Endothelial cell of umbilical vein (primary cell): Measurements from ENCODE around the gene FAAP100. TPM values are rescaled to one million over a fixed set of nuclear protein-coding genes. Genes with fewer than 3 reads are reported as not detected.

Source experiments
- BruUV-seq: library from RNA; stranded (reverse); fragments of 400-500 nt; replicated peaks from 2 replicates; lab custom pipeline; 2021; lab: Mats Ljungman, UMichigan
- CTCF ChIA-PET: fragments of 300-600, 350-600 bp; sonication (Branson Sonifier 250); formaldehyde crosslinking; loops from one replicate; lab custom pipeline; 2021; ENCODE audit warnings: antibody characterized with exemption, inconsistent platforms; lab: Charles Lee
- POLR2A ChIA-PET: fragments of 300-600, 350-600 bp; sonication (Branson Sonifier 250); formaldehyde crosslinking; loops from one replicate; lab custom pipeline; 2021; ENCODE audit warnings: antibody characterized with exemption, inconsistent platforms; lab: Charles Lee
- DNase-seq: peaks from one replicate; pipeline ENCODE4 v3.0.0-alpha.2; 2011; ENCODE audit warnings: low read depth, low spot score
- FAIRE-seq: peaks from 2 replicates; lab custom pipeline; 2011; peaks lifted over from hg19 to GRCh38; lab: Jason Lieb, UNC
- H2AFZ ChIP-seq: 2 replicates; pipeline ENCODE4 v1.6.0; 2012; ENCODE audit warnings: low read depth, low read length, control low read depth, inconsistent platforms
- H3K27ac ChIP-seq: 2 replicates; pipeline ENCODE4 v1.5.1; 2011; ENCODE audit warnings: low read depth, mild to moderate bottlenecking, control low read depth, low read length, moderate library complexity; ENCODE audit not compliant: insufficient read depth
- H3K27me3 ChIP-seq, 2 experiments: 2 replicates each; pipeline versions ENCODE4 v1.6.0 to v1.6.1; 2011; ENCODE audit warnings: low read length in 2 of 2, mixed read lengths in 1 of 2; ENCODE audit not compliant: control insufficient read depth in 2 of 2, insufficient read depth in 2 of 2
- H3K36me3 ChIP-seq, 2 experiments: 2 replicates in 1 of 2; 3 replicates in 1 of 2; pipeline ENCODE4 v1.5.1; 2011; ENCODE audit warnings: low read length in 2 of 2, mild to moderate bottlenecking in 1 of 2, moderate library complexity in 1 of 2; ENCODE audit not compliant: control insufficient read depth in 2 of 2, insufficient read depth in 2 of 2; ENCODE audit errors: extremely low read depth in 1 of 2
- H3K4me1 ChIP-seq: 3 replicates; pipeline ENCODE4 v1.5.1; 2011; ENCODE audit warnings: mild to moderate bottlenecking, low read length; ENCODE audit not compliant: control insufficient read depth, insufficient read depth; ENCODE audit errors: extremely low read depth
- H3K4me2 ChIP-seq: 2 replicates; pipeline ENCODE4 v1.6.1; 2011; ENCODE audit warnings: low read length, control low read depth, mixed read lengths; ENCODE audit not compliant: insufficient read depth
- H3K4me3 ChIP-seq, 3 experiments: fragments of 200-600 bp in 1 of 3; sonication (generic), shearing (Covaris generic) in 1 of 3; replicated peaks in 1 of 3; 2 replicates each; pipeline ENCODE4 v1.5.1; 2011 to 2016; ENCODE audit warnings: control low read depth in 3 of 3, low read length in 3 of 3, mild to moderate bottlenecking in 2 of 3, inconsistent platforms in 1 of 3, low read depth in 1 of 3, moderate library complexity in 1 of 3; ENCODE audit not compliant: insufficient read depth in 1 of 3
- H3K79me2 ChIP-seq: 2 replicates; pipeline ENCODE4 v1.6.0; 2012; ENCODE audit warnings: low read length, inconsistent platforms; ENCODE audit not compliant: control insufficient read depth, insufficient read depth
- H3K9ac ChIP-seq: replicated peaks from 2 replicates; pipeline ENCODE3; 2011; ENCODE audit warnings: low read length, control low read depth; ENCODE audit not compliant: insufficient read depth; ENCODE audit errors: extremely low read depth
- H3K9me1 ChIP-seq: replicated peaks from 3 replicates; pipeline ENCODE4 v1.6.0; 2011; ENCODE audit warnings: mild to moderate bottlenecking, low read length; ENCODE audit not compliant: control insufficient read depth, insufficient read depth; ENCODE audit errors: extremely low read depth
- H3K9me3 ChIP-seq: replicated peaks from 2 replicates; pipeline ENCODE4 v1.5.1; 2012; ENCODE audit warnings: low read length, inconsistent platforms; ENCODE audit not compliant: control insufficient read depth, insufficient read depth
- H4K20me1 ChIP-seq: replicated peaks from 2 replicates; pipeline ENCODE3; 2011; ENCODE audit warnings: mild to moderate bottlenecking, low read length; ENCODE audit not compliant: control insufficient read depth, insufficient read depth; ENCODE audit errors: extremely low read depth
- FOS ChIP-seq: IDR thresholded peaks from 2 replicates; pipeline ENCODE4 v1.6.1; 2011; ENCODE audit warnings: mild to moderate bottlenecking, low read length, moderate library complexity, borderline replicate concordance; ENCODE audit not compliant: insufficient read depth
- JUN ChIP-seq: IDR thresholded peaks from 2 replicates; pipeline ENCODE4 v1.6.1; 2011; ENCODE audit warnings: borderline replicate concordance, low read depth; ENCODE audit not compliant: insufficient read length, insufficient read depth
- MAX ChIP-seq: IDR thresholded peaks from 2 replicates; pipeline ENCODE4 v1.6.1; 2011; ENCODE audit not compliant: insufficient read depth, insufficient read length
- POLR2A ChIP-seq: IDR thresholded peaks from 2 replicates; pipeline ENCODE4 v1.6.1; 2012; ENCODE audit warnings: low read depth, mild to moderate bottlenecking, control low read depth, low read length
- POLR2AphosphoS5 ChIP-seq: IDR thresholded peaks from 2 replicates; pipeline ENCODE4 v1.6.1; 2012; ENCODE audit warnings: low read depth, mild to moderate bottlenecking, control low read depth, low read length, moderate library complexity; ENCODE audit not compliant: insufficient read depth
- dilution Hi-C: fragments of 300-500 bp; cut with MboI; formaldehyde crosslinking; loops from one replicate; pipeline ENCODE4 v1.15.0; 2019; ENCODE audit warnings: low sequenced_read_pairs; ENCODE audit not compliant: extremely low pct_ligation_motif_present
- intact Hi-C: fragments of 100-400 bp; cut with micrococcal nuclease; formaldehyde crosslinking; loops from one replicate; pipeline ENCODE4 v1.10.0; 2022
- polyA plus RNA-seq, 4 experiments: library from polyadenylated mRNA; depleted of rRNA in 3 of 4; stranded (reverse) in 3 of 4; unstranded in 1 of 4; fragments of >200 nt; gene quantifications; 2 replicates each; pipeline versions ENCODE4 v1.2.1 to v1.2.3, GENCODE V29; 2011 to 2012; ENCODE audit warnings: missing spikeins in 1 of 4
- total RNA-seq: library from RNA; stranded (reverse); gene quantifications from 2 replicates; pipeline ENCODE4 v1.2.3, GENCODE V29; 2021
- TF ChIP-seq, protein P1 (sequence below), 2 donors: IDR thresholded peaks; 1 replicate in 1 of 2; 2 replicates in 1 of 2; pipeline ENCODE4 v1.5.1; 2011; ENCODE audit warnings: low read length in 2 of 2, mild to moderate bottlenecking in 2 of 2, moderate library complexity in 2 of 2, control low read depth in 1 of 2, inconsistent platforms in 1 of 2, low read depth in 1 of 2; ENCODE audit not compliant: insufficient read depth in 1 of 2; ENCODE audit errors: extremely low read depth in 1 of 2

The FAAP100 gene
- total and polyA plus RNA-seq, 2 donors (not counting 3 experiments of a cell fraction or from before 2014, with no cell fraction given): 35.4 to 54.3 TPM

DNA sequence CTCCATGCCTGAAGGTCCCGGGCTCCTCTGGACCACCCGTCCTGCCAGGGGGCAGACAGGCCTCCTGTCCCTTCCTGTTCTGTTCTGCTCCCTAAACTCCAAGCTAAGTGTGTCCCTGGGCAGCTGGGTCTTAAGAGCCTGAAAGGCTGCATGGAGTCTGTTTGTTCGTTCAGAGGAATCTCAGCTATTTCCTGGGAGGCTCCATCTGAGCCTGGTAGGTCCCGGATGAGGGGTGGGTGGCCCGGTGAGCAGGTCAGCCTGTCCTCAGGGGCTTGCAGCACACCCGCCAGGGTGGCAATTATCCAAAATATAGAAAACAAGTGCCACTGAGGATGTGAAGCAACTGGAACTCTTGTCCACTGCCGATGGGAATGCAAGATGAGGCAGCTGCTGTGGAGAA, 52.1 kb downstream of the FAAP100 start:
- no peaks in the 10 kb centered on the region for H3K79me2 ChIP-seq
- FAIRE-seq (no peak), DNase-seq (no peak)
- H3K9me3 ChIP-seq: no peaks in the 10 kb centered on the region
- intact Hi-C loops (no loop called here), dilution Hi-C loops (no loop called here)
- no peak overlapping the region for H3K4me3 ChIP-seq
- H3K4me1 ChIP-seq: no peaks in the 10 kb centered on the region
- TF ChIP-seq POLR2AphosphoS5 (no peak), FOS (no peak), MAX (no peak), JUN (no peak), POLR2A (no peak)
- TF ChIP-seq, protein P1, sequence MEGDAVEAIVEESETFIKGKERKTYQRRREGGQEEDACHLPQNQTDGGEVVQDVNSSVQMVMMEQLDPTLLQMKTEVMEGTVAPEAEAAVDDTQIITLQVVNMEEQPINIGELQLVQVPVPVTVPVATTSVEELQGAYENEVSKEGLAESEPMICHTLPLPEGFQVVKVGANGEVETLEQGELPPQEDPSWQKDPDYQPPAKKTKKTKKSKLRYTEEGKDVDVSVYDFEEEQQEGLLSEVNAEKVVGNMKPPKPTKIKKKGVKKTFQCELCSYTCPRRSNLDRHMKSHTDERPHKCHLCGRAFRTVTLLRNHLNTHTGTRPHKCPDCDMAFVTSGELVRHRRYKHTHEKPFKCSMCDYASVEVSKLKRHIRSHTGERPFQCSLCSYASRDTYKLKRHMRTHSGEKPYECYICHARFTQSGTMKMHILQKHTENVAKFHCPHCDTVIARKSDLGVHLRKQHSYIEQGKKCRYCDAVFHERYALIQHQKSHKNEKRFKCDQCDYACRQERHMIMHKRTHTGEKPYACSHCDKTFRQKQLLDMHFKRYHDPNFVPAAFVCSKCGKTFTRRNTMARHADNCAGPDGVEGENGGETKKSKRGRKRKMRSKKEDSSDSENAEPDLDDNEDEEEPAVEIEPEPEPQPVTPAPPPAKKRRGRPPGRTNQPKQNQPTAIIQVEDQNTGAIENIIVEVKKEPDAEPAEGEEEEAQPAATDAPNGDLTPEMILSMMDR (IDR thresholded peaks at IDR 0.05; ENCODE audit: extremely low read depth in 1 of 2, insufficient read depth in 1 of 2, low read depth in 1 of 2, low read length in 2 of 2): no peak
- no TSS peak for BruUV-seq
- ChIA-PET POLR2A (interaction anchor here (0.5 kb wide), 1 partner anchor 238 kb away, joined by 3 read pairs; no protein-coding TSS in a partner anchor), CTCF (interaction anchor here (1.0 to 1.1 kb wide), 3 partner anchors 9 to 19 kb away, joined by 3 read pairs; no protein-coding TSS in a partner anchor)
- H3K27ac ChIP-seq: no peak overlapping the region
- H3K27me3 ChIP-seq: peaks cover 2 to 4% of the 10 kb centered on the region in 2 experiments
- no peaks in the 10 kb centered on the region for H3K36me3 ChIP-seq
- no peak overlapping the region for H3K9ac ChIP-seq
- H3K4me2 ChIP-seq: no peak overlapping the region
- H2AFZ ChIP-seq: no peak overlapping the region
- no peaks in the 10 kb centered on the region for H4K20me1 ChIP-seq
- H3K9me1 ChIP-seq: no peaks in the 10 kb centered on the region
